ENCODE results near the gene DCLK1. TPM values are rescaled to one million over a fixed set of nuclear protein-coding genes. Genes with fewer than 3 reads are reported as not detected.

The DCLK1 gene
- total RNA-seq, 4 donors from 2014 or later, result 11.9 to 26.4 (median 15.5) TPM

- TF ChIP-seq, protein P1, sequence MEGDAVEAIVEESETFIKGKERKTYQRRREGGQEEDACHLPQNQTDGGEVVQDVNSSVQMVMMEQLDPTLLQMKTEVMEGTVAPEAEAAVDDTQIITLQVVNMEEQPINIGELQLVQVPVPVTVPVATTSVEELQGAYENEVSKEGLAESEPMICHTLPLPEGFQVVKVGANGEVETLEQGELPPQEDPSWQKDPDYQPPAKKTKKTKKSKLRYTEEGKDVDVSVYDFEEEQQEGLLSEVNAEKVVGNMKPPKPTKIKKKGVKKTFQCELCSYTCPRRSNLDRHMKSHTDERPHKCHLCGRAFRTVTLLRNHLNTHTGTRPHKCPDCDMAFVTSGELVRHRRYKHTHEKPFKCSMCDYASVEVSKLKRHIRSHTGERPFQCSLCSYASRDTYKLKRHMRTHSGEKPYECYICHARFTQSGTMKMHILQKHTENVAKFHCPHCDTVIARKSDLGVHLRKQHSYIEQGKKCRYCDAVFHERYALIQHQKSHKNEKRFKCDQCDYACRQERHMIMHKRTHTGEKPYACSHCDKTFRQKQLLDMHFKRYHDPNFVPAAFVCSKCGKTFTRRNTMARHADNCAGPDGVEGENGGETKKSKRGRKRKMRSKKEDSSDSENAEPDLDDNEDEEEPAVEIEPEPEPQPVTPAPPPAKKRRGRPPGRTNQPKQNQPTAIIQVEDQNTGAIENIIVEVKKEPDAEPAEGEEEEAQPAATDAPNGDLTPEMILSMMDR (IDR thresholded peaks at IDR 0.05), result no peak
- TF ChIP-seq POLR2A (IDR thresholded peaks at IDR 0.05), result no peak
- Histone ChIP-seq H3K4me1 (no peaks in the 10 kb centered on the region), H3K4me3 (replicated peaks in 1 of 3) (no peak overlapping the region), H3K27ac (no peak overlapping the region), H3K27me3 (no peaks in the 10 kb centered on the region), H3K9me3 (no peaks in the 10 kb centered on the region), H3K36me3 (no peaks in the 10 kb centered on the region)
- 92 to 94% methylated on average over 11 of the region's 11 CpGs for WGBS, 2 donors
- intact Hi-C loops (cut with DNase I), result no loop called here
- DNase-seq, result no peak
These were observed 256.5 kb downstream of the DCLK1 start for GRCh38 chr13:35874704-35875103.

- H3K9me3 ChIP-seq, result no peaks in the 10 kb centered on the region
- 95 to 96% methylated on average over 2 of the region's 2 CpGs for WGBS, 2 donors
- no peak for DNase-seq
- H3K4me1 ChIP-seq, result no peaks in the 10 kb centered on the region
- H3K27ac ChIP-seq, result no peak overlapping the region
- TF ChIP-seq, protein P1 (IDR thresholded peaks at IDR 0.05), result no peak
- no peak for TF ChIP-seq POLR2A (IDR thresholded peaks at IDR 0.05)
- H3K4me3 ChIP-seq (replicated peaks in 1 of 3), result no peak overlapping the region
- intact Hi-C loops (cut with DNase I), result no loop called here
- no peaks in the 10 kb centered on the region for H3K36me3 ChIP-seq
- H3K27me3 ChIP-seq, result no peaks in the 10 kb centered on the region
These were observed 258.8 kb downstream of the DCLK1 start for GRCh38 chr13:35872369-35872768.

GRCh38 chr13:35871561-35871960 is 259.6 kb downstream of the DCLK1 start:
- H3K4me1 ChIP-seq, result no peaks in the 10 kb centered on the region
- DNase-seq, result no peak
- intact Hi-C loops (cut with DNase I), result no loop called here
- TF ChIP-seq POLR2A (IDR thresholded peaks at IDR 0.05), result no peak
- TF ChIP-seq, protein P1 (IDR thresholded peaks at IDR 0.05), result no peak
- H3K4me3 ChIP-seq (replicated peaks in 1 of 3), result no peak overlapping the region
- no peak overlapping the region for H3K27ac ChIP-seq
- H3K27me3 ChIP-seq, result no peaks in the 10 kb centered on the region
- 86 to 93% methylated on average over 2 of the region's 2 CpGs for WGBS, 2 donors
- H3K36me3 ChIP-seq, result no peaks in the 10 kb centered on the region
- H3K9me3 ChIP-seq, result no peaks in the 10 kb centered on the region

DNA sequence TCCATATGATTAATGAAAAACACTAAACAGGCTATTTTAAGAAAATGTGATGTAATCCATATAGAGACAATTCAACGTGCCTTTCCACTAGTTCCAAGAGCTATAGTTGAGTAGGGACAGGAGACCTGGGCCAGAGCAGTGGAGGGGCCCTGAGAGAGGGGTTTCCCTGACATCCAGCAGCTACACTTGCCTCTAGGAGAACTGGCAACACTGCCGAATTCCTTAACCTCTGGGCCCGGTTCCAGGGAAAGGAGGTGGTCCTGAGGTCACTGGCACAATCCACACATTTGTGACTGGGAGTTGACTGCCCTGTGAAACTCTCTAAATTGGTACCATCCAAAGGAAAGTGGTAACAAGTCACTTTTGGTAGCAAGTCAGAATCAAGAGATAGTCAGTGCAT is 264.4 kb downstream of the DCLK1 start:
- no peak overlapping the region for H3K4me3 ChIP-seq (replicated peaks in 1 of 3)
- H3K4me1 ChIP-seq, result no peaks in the 10 kb centered on the region
- peak in 1 of 2 donors; percentile 24 for DNase-seq
- no peaks in the 10 kb centered on the region for H3K9me3 ChIP-seq
- WGBS, 2 donors, result 17 to 34% methylated on average over 3 of the region's 3 CpGs
- no peaks in the 10 kb centered on the region for H3K27me3 ChIP-seq
- no peak overlapping the region for H3K27ac ChIP-seq
- H3K36me3 ChIP-seq, result no peaks in the 10 kb centered on the region
- intact Hi-C loops (cut with DNase I), result no loop called here
- no peak for TF ChIP-seq POLR2A (IDR thresholded peaks at IDR 0.05)
- TF ChIP-seq, protein P1 (IDR thresholded peaks at IDR 0.05), result no peak

DNA sequence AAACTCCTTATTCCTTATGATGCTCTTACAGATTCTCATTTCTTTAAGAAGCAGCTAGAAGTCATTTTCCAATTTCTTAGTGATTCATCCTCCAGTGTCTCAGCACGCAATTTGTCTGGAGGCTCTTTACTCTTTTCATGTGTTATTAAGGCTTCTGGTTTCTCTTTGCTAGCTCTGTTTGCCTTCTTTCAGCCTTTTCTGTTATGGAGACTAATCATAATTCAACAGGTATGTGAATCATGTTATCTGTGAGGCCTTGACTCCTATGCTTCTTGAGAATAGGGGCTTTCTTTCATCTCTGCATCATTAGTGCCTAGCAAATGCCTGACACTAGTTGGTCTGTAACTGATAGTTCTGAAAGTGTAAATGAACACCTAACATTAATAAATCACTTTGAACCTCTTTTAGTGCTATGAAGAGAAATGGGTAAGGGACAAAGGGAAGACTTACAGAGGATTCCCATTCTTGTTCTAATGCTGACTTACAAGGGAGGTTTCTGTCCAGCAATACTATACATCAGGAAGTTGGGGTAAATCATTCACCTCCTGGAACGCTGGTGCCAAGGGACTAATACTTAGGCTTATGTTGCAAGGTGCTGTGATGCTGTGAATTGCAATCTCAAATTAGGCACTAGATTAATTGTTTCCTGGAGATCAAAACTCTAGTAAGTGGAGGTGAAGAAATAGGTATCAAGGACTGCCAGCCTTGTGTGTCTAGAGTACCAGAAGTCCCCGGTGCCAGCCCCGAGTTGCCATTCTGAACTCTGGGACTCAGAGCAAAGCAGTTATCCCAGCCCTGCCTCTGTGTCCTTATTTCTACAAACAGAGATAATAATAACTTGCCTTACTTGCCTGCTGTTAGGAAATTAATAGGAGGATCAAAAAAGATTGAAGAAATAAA is 265.6 kb downstream of the DCLK1 start:
- no peaks in the 10 kb centered on the region for H3K27me3 ChIP-seq
- 96 to 97% methylated on average over 4 of the region's 4 CpGs for WGBS, 2 donors
- TF ChIP-seq, protein P1 (IDR thresholded peaks at IDR 0.05), result no peak
- TF ChIP-seq POLR2A (IDR thresholded peaks at IDR 0.05), result no peak
- no peak overlapping the region for H3K27ac ChIP-seq
- no peaks in the 10 kb centered on the region for H3K4me1 ChIP-seq
- no peak overlapping the region for H3K4me3 ChIP-seq (replicated peaks in 1 of 3)
- H3K9me3 ChIP-seq, result no peaks in the 10 kb centered on the region
- no peaks in the 10 kb centered on the region for H3K36me3 ChIP-seq
- intact Hi-C loops (cut with DNase I), result no loop called here
- DNase-seq, result no peak
